GM21528 (cell line): ENCODE data around the gene WDR86.
A peak's percentile ranks its signal among the peaks of the same experiment; 100 is the strongest.

Experiments used
- ATAC-seq: cut with Tn5 transposase; IDR thresholded peaks from one replicate; pipeline ENCODE4 v1.9.1; 2021; ENCODE audit warnings: mild to moderate bottlenecking, moderate library complexity; ENCODE audit not compliant: unreplicated experiment, low FRiP score

The WDR86 gene

GRCh38 chr7:151381348-151382078 lies 28.3 kb downstream of the WDR86 start:
- no peak for ATAC-seq

- no peak for ATAC-seq
These were observed 28.8 kb downstream of the WDR86 start for GRCh38 chr7:151381098-151381347.

DNA sequence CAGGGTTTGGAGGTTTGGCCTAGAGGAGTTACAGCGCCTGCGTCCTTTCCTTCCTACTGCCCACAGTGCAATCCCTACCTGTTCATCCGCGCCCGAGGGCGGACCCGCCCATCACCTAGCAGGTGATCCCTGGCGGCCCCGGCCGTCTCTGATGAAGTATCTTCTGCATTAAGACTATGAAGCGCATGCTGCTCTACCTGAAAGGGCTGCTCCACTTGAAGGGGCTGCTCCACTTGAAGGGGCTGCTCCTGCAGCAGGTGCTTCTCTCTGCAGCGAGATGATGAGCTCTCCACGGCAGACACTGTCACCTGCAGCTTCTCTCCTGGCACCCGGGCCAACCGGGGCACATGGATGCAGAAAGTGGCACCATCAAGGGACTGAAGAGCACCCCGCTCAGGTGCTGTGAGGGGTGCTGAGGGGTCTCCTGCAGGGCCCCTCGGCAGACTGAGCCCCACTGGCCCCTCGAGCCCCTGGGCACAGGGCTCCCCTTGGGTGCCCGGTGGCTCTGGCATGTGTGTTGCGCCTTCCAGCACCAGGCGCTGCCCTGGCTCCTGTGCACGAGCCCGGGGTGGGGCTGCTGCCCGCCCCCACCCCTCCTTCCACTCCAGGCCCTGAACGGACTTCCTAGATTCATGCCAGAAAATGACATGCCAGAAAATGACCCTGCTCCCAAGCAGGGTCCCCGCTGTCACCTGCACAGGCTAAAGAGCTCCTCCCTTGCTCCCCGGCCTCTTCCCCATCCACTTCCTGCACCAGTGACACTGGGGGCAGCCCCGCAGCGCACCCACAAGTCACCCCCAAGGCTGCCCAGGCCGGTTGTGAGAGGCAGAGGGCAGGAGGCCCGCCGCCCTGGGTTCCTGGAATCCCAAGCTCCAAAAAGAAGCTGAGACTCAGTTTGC lies 29.4 kb downstream of the WDR86 start:
- no peak for ATAC-seq

- ATAC-seq: no peak
These were observed 30.2 kb downstream of the WDR86 start for GRCh38 chr7:151379534-151380198.

DNA sequence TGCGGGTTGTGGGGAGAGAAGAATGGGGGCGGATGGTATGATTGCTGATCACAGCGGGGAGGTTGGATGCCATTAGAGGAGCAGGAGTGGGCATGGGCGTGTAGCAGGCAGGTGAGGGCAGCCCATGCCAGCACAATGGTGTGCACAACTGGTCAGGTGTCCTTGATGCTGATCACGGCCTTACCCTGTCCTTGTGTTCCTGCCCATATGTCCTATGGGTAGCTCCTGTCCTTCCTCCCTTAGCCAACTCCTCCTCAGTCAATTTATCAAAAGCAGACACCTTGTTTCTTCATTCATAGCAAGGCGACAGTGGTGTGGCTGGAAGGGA lies 30.7 kb downstream of the WDR86 start:
- ATAC-seq: no peak

- no peak for ATAC-seq
These were observed 31.2 kb downstream of the WDR86 start for GRCh38 chr7:151378496-151379192.

- ATAC-seq: no peak
These were observed 31.8 kb downstream of the WDR86 start for GRCh38 chr7:151378011-151378410.

DNA sequence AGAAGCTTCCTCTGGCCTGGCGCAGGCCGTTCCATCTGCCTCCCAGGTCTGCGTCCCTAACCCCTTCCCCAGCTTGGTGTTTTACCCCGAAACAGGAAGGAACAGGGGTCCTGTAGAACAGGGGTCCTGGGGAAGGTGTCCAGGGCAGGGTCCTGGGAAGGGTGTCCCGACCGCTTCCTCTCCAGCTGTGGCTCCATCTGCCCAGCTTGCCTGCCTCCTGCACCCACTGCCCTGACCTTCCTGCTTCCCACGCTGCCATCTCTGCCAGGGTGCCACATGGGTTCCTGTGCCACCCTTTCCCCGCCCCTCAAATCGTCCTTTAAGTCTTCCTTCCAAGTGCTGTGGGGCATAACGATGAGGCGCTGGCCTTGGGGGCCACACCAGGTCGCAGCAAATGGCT lies 32.4 kb downstream of the WDR86 start:
- ATAC-seq: no peak

- ATAC-seq: no peak
These were observed 33.5 kb downstream of the WDR86 start for GRCh38 chr7:151376218-151376902.

GRCh38 chr7:151375530-151376217 lies 34.2 kb downstream of the WDR86 start:
- ATAC-seq: no peak

DNA sequence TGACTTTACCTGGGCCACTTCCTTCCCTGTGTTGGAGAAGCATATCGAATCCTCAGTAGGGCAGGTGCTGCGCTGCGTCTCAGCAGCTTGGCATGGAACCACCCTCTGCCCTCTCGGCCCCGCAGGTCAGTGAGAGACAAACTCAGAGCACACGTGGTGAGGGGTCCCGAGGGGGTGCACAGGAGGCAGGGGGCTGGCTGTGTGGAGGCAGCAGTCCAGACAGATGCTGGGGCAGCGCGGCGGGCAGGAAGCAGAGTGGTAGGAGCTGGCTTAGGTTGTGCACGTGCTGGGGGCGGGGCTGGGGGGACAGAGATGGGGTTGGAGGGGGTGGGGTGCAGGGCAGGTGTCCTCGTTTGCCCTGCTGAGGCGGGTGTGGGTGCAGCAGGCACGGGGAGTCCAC lies 35.1 kb downstream of the WDR86 start:
- ATAC-seq: no peak

- no peak for ATAC-seq
These were observed 35.7 kb downstream of the WDR86 start for GRCh38 chr7:151374139-151374538.

- ATAC-seq: no peak
These were observed 36.2 kb downstream of the WDR86 start for GRCh38 chr7:151373599-151373998.

DNA sequence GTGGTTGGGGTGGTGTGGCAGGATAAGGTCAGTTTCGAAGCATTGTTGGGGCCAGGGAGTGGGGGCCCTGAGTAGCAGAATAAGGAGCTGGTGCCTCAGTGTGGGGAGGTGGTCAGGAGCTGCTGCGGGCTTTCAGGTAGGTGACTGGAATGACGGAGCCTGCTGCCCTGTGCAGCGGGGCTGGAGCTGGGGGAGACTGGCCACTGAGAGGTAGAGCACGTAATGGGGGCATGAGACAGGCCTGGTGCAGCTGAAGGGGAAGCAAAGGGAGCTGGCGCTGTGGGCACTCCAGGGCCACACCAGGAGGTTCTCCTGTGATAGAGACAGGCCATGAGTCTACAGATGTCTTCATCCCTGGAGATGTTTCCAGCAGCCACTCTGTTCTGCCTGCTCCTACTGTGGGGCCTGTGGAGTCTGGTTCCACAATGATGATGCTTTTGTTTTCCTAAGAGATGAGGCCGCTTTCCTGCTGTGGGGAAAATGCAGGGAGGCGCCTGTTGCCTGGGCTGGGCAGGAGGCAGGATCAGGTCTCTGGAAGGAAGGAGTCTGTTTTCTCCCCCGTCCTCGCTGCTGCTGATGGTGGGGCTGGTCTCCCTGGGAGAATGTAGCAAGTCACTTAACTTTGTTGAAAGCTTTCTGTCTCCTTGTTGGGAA lies 37.1 kb downstream of the WDR86 start:
- ATAC-seq: no peak

DNA sequence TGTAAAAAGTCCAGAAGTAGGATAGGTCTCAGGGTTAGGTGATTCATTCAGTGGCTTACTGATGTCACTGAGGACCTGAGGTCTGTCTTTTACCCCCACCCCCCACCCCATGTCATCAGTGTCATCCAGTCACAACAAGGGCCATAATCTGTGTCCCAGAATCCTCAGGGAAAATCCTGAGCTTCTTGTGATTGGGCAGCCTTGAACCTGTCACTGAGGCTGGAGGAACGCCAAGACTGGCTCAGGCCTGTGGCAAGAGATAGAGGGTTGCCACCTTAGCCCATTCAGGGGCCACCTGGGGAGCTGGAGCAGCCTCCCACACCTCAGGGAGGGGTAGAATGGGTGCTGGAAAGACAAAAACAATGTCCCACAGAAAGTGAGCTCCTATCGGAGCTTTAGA lies 38.6 kb downstream of the WDR86 start:
- no peak for ATAC-seq

GRCh38 chr7:151368136-151368571 lies 41.7 kb downstream of the WDR86 start:
- ATAC-seq: peak; percentile 81

DNA sequence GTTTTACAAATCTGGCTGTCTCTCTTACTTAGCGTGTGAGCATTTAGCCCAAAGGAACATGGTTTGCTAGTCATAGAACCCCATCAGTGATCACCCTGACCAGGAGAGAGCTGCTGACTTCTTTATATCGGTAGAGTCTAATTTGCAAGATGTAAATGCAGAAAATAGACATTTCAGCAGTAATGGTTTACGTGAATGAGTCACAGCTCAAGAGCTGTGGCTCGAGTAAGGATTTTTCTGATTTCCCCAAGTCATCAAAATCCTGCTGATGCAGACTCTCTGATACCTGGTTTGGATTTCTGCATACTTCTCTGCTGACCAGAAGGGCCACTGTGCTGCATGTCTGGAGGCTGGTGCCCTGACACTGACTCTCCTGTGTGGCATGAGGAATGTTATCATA lies 42.6 kb downstream of the WDR86 start:
- ATAC-seq: no peak

GRCh38 chr7:151366880-151367222 lies 43.0 kb downstream of the WDR86 start:
- no peak for ATAC-seq

DNA sequence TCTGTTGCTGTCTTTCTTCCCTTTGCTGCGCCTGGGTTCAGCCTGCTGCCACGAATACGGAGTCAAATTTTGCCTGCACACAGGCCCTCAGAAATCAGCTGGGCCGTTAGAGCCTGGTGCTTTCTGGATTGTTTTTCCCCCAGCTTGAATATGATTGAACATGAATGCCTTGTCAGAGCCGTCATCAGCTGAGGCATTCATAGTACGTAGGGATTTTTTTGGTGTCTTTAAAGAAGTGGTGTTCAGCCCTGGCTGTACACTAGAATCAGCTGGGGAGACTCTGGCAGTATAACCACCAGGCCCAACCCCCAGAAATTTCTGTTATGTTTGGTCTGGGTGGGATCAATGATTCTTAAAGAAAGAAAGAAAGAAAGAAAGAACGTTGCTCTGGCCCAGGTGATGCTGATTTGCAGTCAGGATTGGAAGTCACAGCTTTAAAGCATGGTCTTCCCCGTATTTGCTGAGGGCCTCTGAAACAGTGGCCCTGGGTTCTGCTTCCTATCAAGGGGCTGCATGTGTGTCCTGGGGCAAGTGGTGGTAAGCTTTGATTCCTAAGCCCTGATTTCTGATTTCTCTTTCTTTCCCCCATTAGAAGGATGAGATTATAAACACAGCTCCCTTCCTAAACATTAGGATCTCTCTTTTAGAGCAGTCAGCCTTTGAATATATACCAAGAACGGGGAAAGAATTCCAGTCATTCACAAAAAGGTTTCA lies 43.5 kb downstream of the WDR86 start:
- ATAC-seq: no peak
